Skeletal muscle satellite cell (primary cell): ENCODE data around the gene CDC42EP1. TPM values are rescaled to one million over a fixed set of nuclear protein-coding genes. Genes with fewer than 3 reads are reported as not detected.

ENCODE experiments used
- H3K27me3 ChIP-seq: 2 replicates; pipeline ENCODE4 v1.7.0; 2013; ENCODE audit warnings: low read length; ENCODE audit not compliant: control insufficient read depth, insufficient read depth
- H3K36me3 ChIP-seq: 2 replicates; pipeline ENCODE4 v1.7.0; 2013; ENCODE audit warnings: mild to moderate bottlenecking, control low read depth, low read length; ENCODE audit not compliant: insufficient read depth
- H3K4me1 ChIP-seq: 2 replicates; pipeline ENCODE4 v1.7.0; 2013; ENCODE audit warnings: low read length; ENCODE audit not compliant: control insufficient read depth, insufficient read depth
- H3K4me2 ChIP-seq: 2 replicates; pipeline ENCODE4 v1.7.0; 2013; ENCODE audit warnings: mild to moderate bottlenecking, low read length
- H3K4me3 ChIP-seq: 2 replicates; pipeline ENCODE4 v1.7.0; 2013; ENCODE audit warnings: low read length
- H3K9ac ChIP-seq: 2 replicates; pipeline ENCODE4 v1.7.0; 2013; ENCODE audit warnings: mild to moderate bottlenecking, low read depth, low read length, moderate library complexity
- H3K9me3 ChIP-seq: replicated peaks from 2 replicates; pipeline ENCODE4 v1.7.0; 2013; ENCODE audit warnings: mild to moderate bottlenecking, control low read depth, low read length
- total RNA-seq: library from RNA; depleted of rRNA; stranded (reverse); fragments of >200 nt; gene quantifications from 2 replicates; pipeline ENCODE4 v1.2.3, GENCODE V29; 2012; rRNA removed

Gene CDC42EP1
- 23.8 and 28.0 TPM in 2 replicates for total RNA-seq

DNA sequence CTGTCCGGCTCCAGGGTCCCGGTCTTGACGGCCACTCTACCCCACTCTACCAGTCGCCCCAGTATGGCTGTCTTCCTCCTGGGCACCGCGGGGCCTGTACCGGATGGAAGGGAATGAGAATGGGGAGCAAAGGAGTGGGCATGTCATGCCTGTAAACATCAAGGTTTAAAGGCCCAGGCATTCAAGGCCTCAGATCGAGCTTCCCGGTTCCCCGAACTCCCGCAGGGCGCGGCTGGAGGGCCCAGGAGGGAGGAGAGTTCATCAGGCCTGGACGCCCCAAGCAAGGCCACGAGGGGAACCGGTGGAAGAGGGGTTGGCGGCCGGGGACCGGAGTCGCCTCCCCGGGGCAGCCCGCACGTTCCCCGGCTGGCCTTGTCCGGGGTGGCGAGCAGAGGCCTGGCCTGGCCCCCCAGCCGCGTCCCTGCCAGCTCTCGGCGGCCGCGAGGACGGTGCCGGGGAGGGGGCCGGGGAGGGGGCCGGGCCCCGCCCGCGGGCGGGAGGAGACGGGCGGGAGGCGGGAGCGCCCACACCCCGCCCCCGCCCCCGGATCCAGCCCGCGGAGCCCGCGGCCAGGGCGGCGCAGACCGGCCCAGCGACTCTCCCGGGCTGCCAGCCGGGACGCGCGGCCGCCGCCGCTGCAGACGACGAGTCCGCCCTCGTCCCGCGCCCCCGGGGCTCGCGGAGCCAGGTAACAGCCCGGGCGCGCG lies at the start of gene CDC42EP1:
TSS of gene CDC42EP1 (plus strand) at position 580 of the 707 bp plus-strand sequence. CDS start 5,870 bp downstream, outside the sequence.
- Histone ChIP-seq H3K36me3 (peaks cover 11% of the 10 kb centered on the region), H3K9me3 (no peaks in the 10 kb centered on the region), H3K4me1 (peaks cover 41% of the 10 kb centered on the region), H3K4me3 (peak within 1 kb of the TSS; percentile 78), H3K9ac (peak within 1 kb of the TSS; percentile 92), H3K27me3 (no peaks in the 10 kb centered on the region), H3K4me2 (peak within 1 kb of the TSS; percentile 98)

DNA sequence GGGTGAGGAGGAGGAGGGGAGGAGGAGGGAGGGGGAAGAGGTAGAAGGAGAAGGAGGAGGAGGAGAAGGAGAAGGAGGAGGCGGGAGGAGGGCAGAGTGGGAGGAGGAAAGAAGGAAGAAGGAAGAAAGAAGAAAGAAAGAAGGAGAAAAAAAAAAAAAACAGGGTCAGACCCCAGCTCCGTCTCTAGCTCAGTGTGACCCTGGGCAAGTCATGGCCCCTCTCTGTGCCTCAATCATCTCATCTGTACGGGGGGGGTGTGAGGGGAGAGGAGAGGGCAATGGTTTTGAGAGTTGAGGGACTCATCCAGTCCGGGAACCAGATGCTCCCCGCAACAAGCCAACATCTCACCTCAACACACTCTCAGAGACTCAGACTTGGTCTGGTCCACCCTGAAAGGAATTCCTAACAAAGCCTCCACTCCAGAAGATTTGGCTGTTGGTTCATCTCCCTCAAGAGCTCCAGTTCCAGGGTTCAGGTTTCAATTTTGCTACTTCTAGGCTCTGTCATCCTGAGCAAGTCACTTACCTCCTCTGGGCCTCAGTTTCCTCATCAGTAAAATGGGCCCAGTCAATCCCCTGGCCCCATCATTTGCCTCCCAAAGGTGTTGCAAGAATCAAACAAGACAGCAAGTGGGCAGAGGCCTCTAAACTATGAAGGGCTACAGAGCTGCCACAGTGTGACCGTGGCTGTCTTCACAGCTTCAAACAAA lies 48.7 kb upstream of the CDC42EP1 start:
- H3K27me3 ChIP-seq = no peaks in the 10 kb centered on the region
- no peak overlapping the region for H3K9ac ChIP-seq
- H3K4me3 ChIP-seq = peak overlapping the region; percentile 22
- H3K9me3 ChIP-seq = no peaks in the 10 kb centered on the region
- H3K4me1 ChIP-seq = peaks cover 34% of the 10 kb centered on the region
- peaks cover 30% of the 10 kb centered on the region for H3K36me3 ChIP-seq
- H3K4me2 ChIP-seq = peak overlapping the region; percentile 57

GRCh38 chr22:37514526-37515051 lies 45.7 kb upstream of the CDC42EP1 start:
- Histone ChIP-seq H3K36me3 (peaks cover 18% of the 10 kb centered on the region), H3K4me3 (no peak overlapping the region), H3K9me3 (no peaks in the 10 kb centered on the region), H3K4me2 (no peak overlapping the region), H3K27me3 (no peaks in the 10 kb centered on the region), H3K4me1 (peaks cover 34% of the 10 kb centered on the region), H3K9ac (no peak overlapping the region)

DNA sequence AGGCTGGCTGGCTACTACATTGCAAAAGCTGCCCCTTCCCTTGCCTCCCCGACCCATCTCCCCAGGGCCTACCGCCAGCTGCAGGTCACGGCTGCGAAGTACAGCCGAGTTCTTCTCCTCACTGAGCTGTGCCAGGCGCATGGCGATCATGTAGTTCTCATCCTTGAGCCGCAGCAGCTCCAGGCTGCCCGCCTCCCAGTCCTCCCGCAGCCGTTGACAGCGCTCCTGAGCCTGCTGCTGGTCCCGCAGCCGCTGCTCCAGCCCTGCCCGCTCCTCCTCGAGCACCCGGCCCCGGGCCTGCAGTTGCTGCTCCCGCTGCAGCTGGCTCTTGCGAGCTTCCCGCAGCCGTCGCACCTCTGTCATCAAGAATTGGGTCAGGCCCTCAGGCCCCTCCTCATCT lies 44.4 kb upstream of the CDC42EP1 start:
- Histone ChIP-seq H3K4me1 (peaks cover 36% of the 10 kb centered on the region), H3K27me3 (no peaks in the 10 kb centered on the region), H3K4me2 (no peak overlapping the region), H3K9me3 (no peaks in the 10 kb centered on the region), H3K36me3 (peaks cover 18% of the 10 kb centered on the region), H3K9ac (no peak overlapping the region), H3K4me3 (no peak overlapping the region)

DNA sequence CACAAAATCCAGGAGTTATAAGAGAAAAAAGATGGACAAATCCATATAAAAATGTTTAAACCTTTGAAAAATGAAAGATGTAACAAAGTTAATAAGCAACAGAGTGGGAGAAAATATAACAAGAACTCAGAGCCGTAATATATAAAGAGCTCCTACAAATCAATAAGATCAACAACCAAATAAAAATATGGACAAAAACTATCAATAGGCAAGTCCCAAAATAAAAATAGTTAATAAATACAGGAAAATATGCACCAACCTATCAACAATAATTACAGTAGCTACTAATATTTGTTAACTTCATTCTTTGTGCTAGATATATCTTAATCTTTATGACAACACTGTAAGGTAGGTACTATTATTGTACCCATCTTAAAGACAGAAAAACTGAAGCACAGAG lies 43.8 kb upstream of the CDC42EP1 start:
- no peak overlapping the region for H3K9ac ChIP-seq
- H3K4me3 ChIP-seq = no peak overlapping the region
- no peaks in the 10 kb centered on the region for H3K27me3 ChIP-seq
- H3K4me2 ChIP-seq = no peak overlapping the region
- H3K4me1 ChIP-seq = peaks cover 36% of the 10 kb centered on the region
- no peaks in the 10 kb centered on the region for H3K9me3 ChIP-seq
- peaks cover 18% of the 10 kb centered on the region for H3K36me3 ChIP-seq

DNA sequence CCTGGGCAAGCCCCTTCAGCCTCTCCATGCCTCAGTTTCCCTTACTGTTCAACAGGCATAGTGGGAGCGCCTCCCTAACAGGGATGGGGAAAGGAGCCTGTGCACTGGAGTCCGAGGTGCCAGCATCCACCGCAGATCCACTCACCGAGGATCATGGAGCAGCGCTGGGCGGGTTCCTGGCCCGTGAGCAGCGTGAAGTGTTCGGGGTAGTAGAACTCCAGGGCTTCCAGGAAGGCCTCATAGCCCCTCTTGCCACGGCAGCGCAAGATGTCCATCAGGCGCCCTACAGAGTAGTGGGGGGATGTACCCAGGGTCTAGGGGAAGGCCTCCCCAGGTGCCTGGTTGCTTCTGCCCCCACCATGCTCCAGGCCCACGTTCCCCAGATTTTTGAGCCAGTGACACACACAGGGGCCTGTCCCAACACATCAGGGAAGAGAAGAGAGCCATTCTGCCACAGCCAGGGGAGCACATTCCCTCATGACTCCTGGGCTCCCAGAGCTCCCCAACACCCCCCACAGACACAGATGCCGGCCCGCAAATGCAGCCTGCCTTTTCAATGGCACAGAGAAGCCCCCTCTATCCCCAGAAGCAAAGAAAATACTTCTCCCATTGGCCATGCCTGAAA lies 42.3 kb upstream of the CDC42EP1 start:
- H3K4me1 ChIP-seq = peaks cover 22% of the 10 kb centered on the region
- H3K4me3 ChIP-seq = peak overlapping the region; percentile 85
- peak overlapping the region; percentile 82 for H3K9ac ChIP-seq

GRCh38 chr22:37518509-37519267 lies 41.6 kb upstream of the CDC42EP1 start:
- H3K36me3 ChIP-seq = peaks cover 18% of the 10 kb centered on the region
- no peaks in the 10 kb centered on the region for H3K27me3 ChIP-seq
- H3K9ac ChIP-seq = peak overlapping the region; percentile 82
- H3K4me3 ChIP-seq = peak overlapping the region; percentile 85
- H3K4me2 ChIP-seq = peak overlapping the region; percentile 83
- no peaks in the 10 kb centered on the region for H3K9me3 ChIP-seq
- peaks cover 17% of the 10 kb centered on the region for H3K4me1 ChIP-seq

More for the DNA sequence above, 42.3 kb upstream of the CDC42EP1 start:
- H3K4me2 ChIP-seq = peak overlapping the region; percentile 83
- peaks cover 18% of the 10 kb centered on the region for H3K36me3 ChIP-seq
- no peaks in the 10 kb centered on the region for H3K9me3 ChIP-seq
- H3K27me3 ChIP-seq = no peaks in the 10 kb centered on the region

GRCh38 chr22:37519268-37520195 lies 40.7 kb upstream of the CDC42EP1 start, which contains the start of gene CARD10:
Gene CARD10 (minus strand): TSS chr22:37519415. CDS start chr22:37519200, 215 bp downstream.
- no peaks in the 10 kb centered on the region for H3K9me3 ChIP-seq
- H3K27me3 ChIP-seq = no peaks in the 10 kb centered on the region
- peaks cover 17% of the 10 kb centered on the region for H3K36me3 ChIP-seq
- peak within 1 kb of the TSS; percentile 83 for H3K4me2 ChIP-seq
- H3K4me1 ChIP-seq = peaks cover 17% of the 10 kb centered on the region
- H3K9ac ChIP-seq = peak within 1 kb of the TSS; percentile 82
- H3K4me3 ChIP-seq = peak within 1 kb of the TSS; percentile 85

- peaks cover 25% of the 10 kb centered on the region for H3K4me1 ChIP-seq
- H3K27me3 ChIP-seq = no peaks in the 10 kb centered on the region
- no peak overlapping the region for H3K4me2 ChIP-seq
Measured at GRCh38 chr22:37520776-37521191, 39.5 kb upstream of the CDC42EP1 start.

DNA sequence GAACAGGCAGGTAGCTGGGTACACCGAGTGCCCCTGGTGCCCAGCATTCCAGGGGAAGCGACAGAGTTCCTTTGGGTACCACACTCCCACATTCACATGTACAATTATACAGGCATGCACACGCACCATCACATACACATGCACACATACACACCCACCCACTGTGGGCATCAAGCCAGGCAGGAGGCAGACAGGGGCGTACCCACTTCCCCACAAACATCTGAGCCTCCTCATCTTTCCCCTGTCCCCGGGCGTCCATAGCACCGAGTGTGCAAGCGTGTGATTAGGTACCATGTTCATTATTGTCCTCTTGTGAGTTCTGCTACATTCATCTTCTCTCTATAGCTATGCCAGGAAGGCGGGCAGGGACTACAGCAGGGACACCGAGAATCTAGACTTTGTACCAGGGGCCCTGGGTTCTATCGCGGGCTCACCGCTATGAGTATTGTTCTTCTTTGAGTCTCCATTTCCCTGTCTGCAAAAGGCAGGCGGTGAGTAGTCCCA lies 39.0 kb upstream of the CDC42EP1 start:
- Histone ChIP-seq H3K4me1 (peaks cover 30% of the 10 kb centered on the region), H3K36me3 (peaks cover 3% of the 10 kb centered on the region), H3K4me2 (no peak overlapping the region), H3K4me3 (no peak overlapping the region), H3K27me3 (no peaks in the 10 kb centered on the region), H3K9me3 (no peaks in the 10 kb centered on the region), H3K9ac (no peak overlapping the region)

More at GRCh38 chr22:37520776-37521191, 39.5 kb upstream of the CDC42EP1 start:
- no peaks in the 10 kb centered on the region for H3K9me3 ChIP-seq
- H3K4me3 ChIP-seq = no peak overlapping the region
- H3K9ac ChIP-seq = no peak overlapping the region
- peaks cover 7% of the 10 kb centered on the region for H3K36me3 ChIP-seq
